ENCODE measurements around the gene DENND1A.
"Not testable (repeated sequence)": the region's sequence is repeated elsewhere in the genome, so short reads cannot be mapped to it uniquely, and the experiment has no call there.

DENND1A gene

GRCh38 chr9:123654218-123654993, 275.5 kb downstream of the DENND1A start:
- DNase-seq (ENCODE audit: low spot score), result no peak

DNA sequence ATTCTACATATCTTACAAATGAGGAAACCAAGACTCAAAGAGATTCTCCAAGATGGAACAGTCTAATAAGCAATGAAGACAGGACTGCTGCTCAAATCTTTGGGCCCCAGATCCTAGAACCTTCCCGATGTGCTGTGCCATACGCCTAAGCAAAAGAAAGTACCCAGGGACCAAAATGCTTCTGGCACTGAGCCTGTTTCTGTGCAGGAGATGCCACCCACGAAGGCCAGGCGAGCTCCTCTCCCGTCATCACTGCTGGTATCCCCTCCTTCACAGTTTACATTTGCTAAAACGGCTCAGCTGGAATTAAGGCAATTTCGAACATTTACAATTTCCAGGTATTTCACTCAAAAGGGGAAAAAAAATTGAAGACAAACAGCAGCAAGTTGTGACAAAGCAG, 277.5 kb downstream of the DENND1A start:
- no peak for DNase-seq (ENCODE audit: low spot score)

- DNase-seq (ENCODE audit: low spot score), result no peak
These were observed 278.1 kb downstream of the DENND1A start for GRCh38 chr9:123651871-123652270.

DNA sequence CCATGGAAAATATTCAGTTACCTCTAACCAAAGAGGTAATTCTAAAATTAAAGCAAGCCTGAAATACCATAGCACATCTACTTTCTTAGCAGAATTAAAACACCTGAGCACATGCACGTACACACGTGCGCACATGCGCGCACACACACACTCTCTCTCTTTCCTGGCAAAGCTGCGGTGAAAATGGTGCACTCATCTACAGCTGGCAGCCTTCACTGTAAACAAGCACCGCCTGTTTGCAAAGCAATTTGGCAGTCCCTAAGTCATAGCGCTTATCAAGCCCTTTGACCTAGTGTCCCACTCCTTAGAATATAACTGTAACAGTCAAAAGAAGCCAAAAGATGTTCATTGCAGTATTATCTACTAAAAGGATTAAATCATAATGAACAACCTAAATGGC, 278.7 kb downstream of the DENND1A start:
- DNase-seq (ENCODE audit: low spot score), result no peak

DNA sequence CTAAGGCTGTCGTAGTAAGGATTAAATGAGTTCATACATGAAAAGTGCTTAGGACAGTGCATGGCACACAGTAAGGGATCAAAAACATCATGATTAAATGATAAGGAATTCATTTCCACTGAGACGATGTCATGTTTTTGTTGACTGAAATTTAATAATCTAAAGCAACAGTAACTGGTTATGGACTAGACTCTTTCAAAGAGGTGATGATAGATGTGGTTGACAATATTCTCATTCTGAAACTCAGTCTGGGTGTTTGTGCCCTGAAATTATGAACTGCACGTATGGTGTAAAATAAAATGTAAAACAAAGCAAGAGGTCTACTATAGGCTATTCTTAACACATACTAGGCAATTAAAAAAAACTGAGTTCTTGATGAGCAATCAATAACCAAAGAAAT, 280.0 kb downstream of the DENND1A start:
- DNase-seq (ENCODE audit: low spot score), result no peak

- no peak for DNase-seq (ENCODE audit: low spot score)
These were observed 282.8 kb downstream of the DENND1A start for GRCh38 chr9:123647145-123647544.

DNA sequence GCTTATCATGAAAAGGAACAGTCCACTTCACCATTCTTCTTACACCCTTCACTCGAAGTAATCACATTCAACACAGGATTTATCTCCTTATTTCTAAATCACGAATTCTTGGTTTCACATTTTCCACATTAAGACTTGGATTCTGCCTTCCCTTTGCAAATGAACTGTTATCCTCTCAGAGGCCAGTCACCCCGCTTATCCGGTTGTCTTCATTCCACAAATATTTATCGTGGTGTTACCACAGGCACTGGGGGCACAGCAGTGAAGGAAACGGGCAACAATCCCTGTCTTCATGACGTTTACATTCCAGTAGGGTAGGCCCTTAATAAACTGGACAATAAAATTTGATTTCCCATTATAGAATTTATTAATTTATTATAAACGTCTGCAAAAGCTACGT, 284.2 kb downstream of the DENND1A start:
- DNase-seq (ENCODE audit: low spot score), result no peak

- DNase-seq (ENCODE audit: low spot score), result no peak
These were observed 284.8 kb downstream of the DENND1A start for GRCh38 chr9:123645126-123645525.

DNA sequence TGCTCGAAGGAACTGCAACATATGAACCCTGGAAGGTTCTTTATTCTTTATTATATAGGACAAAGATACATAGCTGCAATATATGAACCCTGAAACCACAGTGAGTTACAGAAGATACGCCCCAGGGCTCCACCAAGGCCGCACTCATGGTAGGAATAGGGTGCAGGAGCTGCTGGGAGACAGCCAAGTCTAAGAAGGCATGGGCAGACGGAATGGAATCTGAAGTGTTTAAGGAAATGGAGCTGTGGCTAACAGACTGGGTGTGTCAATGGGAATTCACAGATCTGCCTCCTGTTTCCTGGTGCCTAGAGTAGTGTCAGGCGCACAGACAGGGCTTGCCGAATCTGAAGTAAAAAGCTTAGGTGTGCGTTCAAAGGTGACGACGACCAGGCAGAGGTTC, 286.4 kb downstream of the DENND1A start:
- no peak for DNase-seq (ENCODE audit: low spot score)

GRCh38 chr9:123642291-123643278, 287.3 kb downstream of the DENND1A start:
- no peak for DNase-seq (ENCODE audit: low spot score)

DNA sequence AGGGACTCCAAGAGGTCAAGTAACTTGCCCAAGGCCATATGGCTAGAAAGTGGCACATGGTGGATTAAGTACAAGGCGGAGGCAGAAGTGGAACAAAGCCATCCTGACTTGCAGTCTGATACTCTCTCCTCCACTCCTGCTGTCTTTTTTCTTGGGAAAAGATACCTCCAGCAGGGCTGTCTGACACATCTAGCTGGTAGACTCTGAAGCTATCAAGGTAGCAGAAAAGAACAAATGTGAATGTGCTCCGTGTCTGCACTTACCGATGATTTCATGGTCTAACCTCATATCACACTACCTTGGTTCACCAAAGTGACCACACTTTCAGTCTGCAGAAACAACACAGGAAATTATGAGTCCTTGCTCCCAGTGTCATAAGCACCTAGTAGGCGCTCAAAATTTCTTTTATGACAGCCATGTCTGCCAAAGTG, 289.1 kb downstream of the DENND1A start:
- DNase-seq (ENCODE audit: low spot score), result no peak

GRCh38 chr9:123639743-123640142, 290.2 kb downstream of the DENND1A start:
- DNase-seq (ENCODE audit: low spot score), result no peak

DNA sequence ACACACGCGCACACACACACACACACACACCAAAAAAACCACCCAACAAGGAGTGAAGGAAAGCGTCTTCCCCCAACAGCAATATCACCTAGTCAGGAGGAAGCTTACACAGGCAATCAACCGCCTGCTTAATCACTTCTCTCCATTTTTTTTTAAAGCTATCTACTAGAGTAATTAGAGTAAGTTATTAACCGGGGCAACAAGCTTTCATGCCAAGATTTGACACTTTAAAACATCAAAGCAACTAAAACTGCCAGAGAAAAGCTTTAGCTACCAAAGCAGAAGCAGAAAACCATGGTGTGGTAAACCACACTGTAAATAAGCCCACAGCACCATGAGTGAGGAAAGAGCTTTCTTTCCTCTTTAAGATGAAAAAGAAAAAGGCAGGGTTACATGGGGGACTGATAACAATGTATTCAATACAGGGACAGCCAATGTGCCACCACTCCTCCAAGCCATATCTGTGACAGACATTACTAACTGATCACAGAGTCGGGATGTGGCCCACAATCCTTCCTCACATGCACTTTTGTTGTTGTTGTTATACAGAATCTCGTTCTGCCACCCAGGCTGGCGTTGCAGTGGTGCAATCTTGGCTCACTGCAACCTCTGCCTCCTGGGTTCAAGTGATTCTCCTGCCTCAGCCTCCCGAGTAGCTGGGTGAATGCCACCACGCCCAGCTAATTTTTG, 291.8 kb downstream of the DENND1A start:
- DNase-seq (ENCODE audit: low spot score), result no peak

DNA sequence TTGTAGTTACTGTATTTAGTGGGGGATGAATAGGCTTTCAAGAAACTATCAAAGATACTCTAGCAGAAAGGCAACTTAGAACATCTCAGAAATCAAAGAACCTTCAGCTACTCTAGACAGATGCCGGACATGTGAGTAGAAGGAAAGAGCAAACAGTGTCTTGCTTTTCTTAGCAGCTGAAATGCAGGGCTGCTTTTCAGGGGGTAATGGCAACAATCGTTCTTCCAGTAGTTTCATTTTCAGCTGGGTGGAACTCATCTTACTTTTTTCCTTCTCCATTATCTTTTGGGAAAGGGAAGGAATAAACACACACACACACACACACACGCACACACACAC, 292.4 kb downstream of the DENND1A start:
- DNase-seq (ENCODE audit: low spot score), result no peak

DNA sequence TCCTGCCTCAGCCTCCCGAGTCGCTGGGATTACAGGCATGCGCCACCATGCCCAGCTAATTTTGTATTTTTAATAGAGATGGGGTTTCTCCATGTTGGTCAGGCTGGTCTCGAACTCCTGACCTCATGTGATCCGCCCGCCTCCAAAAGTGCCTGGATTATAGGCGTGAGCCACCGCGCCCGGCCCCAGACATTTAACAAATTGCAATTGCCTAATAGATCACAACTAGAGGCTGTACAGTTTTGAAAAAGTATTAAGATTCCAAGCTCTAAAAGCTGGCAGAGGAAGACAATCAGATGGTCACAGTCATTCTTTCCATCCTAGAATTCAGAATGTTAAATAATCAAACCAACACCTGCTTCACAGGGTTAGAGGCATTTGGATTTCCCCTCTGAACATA, 293.1 kb downstream of the DENND1A start:
- DNase-seq (ENCODE audit: low spot score), result not testable (repeated sequence)

DNA sequence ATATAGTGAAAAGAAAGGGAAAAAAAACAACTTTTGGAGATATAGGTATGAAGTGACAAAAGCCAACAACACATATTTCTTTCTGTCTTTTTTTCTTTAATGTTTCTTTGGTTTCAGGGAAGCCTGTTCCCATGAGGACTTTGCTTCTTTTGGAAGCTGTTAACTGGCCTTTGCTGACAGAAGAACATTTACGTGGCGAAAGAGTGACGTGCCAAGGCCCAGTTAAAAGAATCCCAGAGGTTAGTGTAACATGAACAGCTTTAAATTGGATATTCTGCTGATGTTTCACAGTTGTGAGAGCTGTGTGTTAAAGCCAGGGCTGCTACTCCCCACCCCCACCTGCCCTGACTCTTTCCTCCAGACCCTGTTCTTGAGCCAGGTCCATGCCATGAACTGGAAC, 298.1 kb downstream of the DENND1A start:
- no peak for DNase-seq (ENCODE audit: low spot score)

GRCh38 chr9:123630233-123630632, 299.7 kb downstream of the DENND1A start:
- no peak for DNase-seq (ENCODE audit: low spot score)

- no peak for DNase-seq (ENCODE audit: low spot score)
These were observed 300.4 kb downstream of the DENND1A start for GRCh38 chr9:123629531-123629930.

DNA sequence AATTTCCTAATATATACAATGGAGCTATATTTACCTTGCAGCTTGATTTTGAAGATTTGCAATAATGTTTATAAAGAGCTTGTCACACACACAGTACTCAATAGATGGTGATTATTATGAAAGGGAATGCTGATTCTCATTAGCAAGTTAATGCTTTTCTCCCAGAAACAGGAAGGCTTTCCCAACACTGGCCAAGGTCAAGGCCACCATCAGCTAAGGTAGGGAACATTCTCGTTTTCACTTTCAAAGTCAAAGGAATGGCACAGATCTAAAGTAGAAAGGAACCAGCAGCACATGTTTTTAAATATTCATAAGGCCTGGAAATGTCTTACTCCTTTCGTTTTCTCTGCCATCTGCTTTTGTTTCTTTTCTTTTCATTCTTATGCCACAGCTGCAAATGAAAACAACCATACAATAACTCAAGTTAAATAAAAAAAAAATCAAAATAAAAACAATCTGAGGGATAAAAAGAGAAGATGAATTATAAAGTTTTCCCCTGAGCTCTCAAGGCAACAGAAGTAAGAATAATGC, 307.1 kb downstream of the DENND1A start:
- DNase-seq (ENCODE audit: low spot score), result no peak

GRCh38 chr9:123620239-123620638, 309.7 kb downstream of the DENND1A start:
- no peak for DNase-seq (ENCODE audit: low spot score)

- DNase-seq (ENCODE audit: low spot score), result no peak
These were observed 311.8 kb downstream of the DENND1A start for GRCh38 chr9:123617952-123618678.

- DNase-seq (ENCODE audit: low spot score), result no peak
These were observed 312.6 kb downstream of the DENND1A start for GRCh38 chr9:123617286-123617685.
